ENCODE data around the gene TAL1.

Gene TAL1

GRCh38 chr1:47233186-47233585 is 1.2 kb upstream of the TAL1 start:
- no peak overlapping the region for H2AK5ac ChIP-seq (ENCODE audit: low read length, severe bottlenecking)
- H3K4ac ChIP-seq (ENCODE audit: low read depth in 1 of 2, low read length in 2 of 2) = no peak overlapping the region
- H2BK12ac ChIP-seq (ENCODE audit: low read length in 2 of 2) = no peak overlapping the region
- no peak overlapping the region for H4K8ac ChIP-seq (ENCODE audit: low read length)
- no peak for DNase-seq
- no peak overlapping the region for H3K23ac ChIP-seq (ENCODE audit: low read length in 2 of 2)
- no peak overlapping the region for H3K27ac ChIP-seq (ENCODE audit: low read length, poor library complexity, severe bottlenecking)
- H3K9me3 ChIP-seq (ENCODE audit: control insufficient read depth, low read length) = peaks cover 6% of the 10 kb centered on the region
- H2BK5ac ChIP-seq (ENCODE audit: low read depth, low read length, poor library complexity, severe bottlenecking) = no peak overlapping the region
- no peaks in the 10 kb centered on the region for H3K79me1 ChIP-seq (replicated peaks; ENCODE audit: low read length, poor library complexity, severe bottlenecking)
- no peak overlapping the region for H4K91ac ChIP-seq (ENCODE audit: low read length)
- H2BK120ac ChIP-seq (ENCODE audit: low read depth, low read length) = no peak overlapping the region
- H3K9ac ChIP-seq (ENCODE audit: low read length) = no peak overlapping the region
- peaks cover 82 to 84% of the 10 kb centered on the region in 2 experiments for H3K27me3 ChIP-seq (ENCODE audit: control insufficient read depth in 1 of 2, insufficient read depth in 1 of 2, low read length in 2 of 2)
- no peak overlapping the region for H3K18ac ChIP-seq (ENCODE audit: low read depth in 1 of 2, low read length in 2 of 2)
- no peak overlapping the region for H3K4me2 ChIP-seq (ENCODE audit: low read length, poor library complexity, severe bottlenecking)
- 74% methylated on average over 6 of the region's 6 CpGs for WGBS
- no peak overlapping the region for H2AFZ ChIP-seq (ENCODE audit: low read depth, low read length)
- no peak overlapping the region for H3K14ac ChIP-seq (ENCODE audit: low read length in 2 of 2)
- no peak overlapping the region for H2BK15ac ChIP-seq (ENCODE audit: low read depth, poor library complexity, severe bottlenecking)
- peaks cover 22% of the 10 kb centered on the region for H3K4me1 ChIP-seq (ENCODE audit: control insufficient read depth, insufficient read depth, low read depth, low read length)
- no peaks in the 10 kb centered on the region for H3K36me3 ChIP-seq (ENCODE audit: control insufficient read depth in 1 of 2, insufficient read depth in 2 of 2, low read depth in 1 of 2, low read length in 2 of 2)
- no peak overlapping the region for H3K4me3 ChIP-seq (ENCODE audit: insufficient read depth in 1 of 2, low read depth in 1 of 2, low read length in 2 of 2)

GRCh38 chr1:47231301-47232186 is 481 bp downstream of the TAL1 start:
- peak overlapping the region in 1 of 2 experiments; percentile 27 for H3K4me3 ChIP-seq (ENCODE audit: insufficient read depth in 1 of 2, low read depth in 1 of 2, low read length in 2 of 2)
- peaks cover 93 to 95% of the 10 kb centered on the region in 2 experiments for H3K27me3 ChIP-seq (ENCODE audit: control insufficient read depth in 1 of 2, insufficient read depth in 1 of 2, low read length in 2 of 2)
- H3K4ac ChIP-seq (ENCODE audit: low read depth in 1 of 2, low read length in 2 of 2) = no peak overlapping the region
- H2AK5ac ChIP-seq (ENCODE audit: low read length, severe bottlenecking) = peak overlapping the region; percentile 14
- no peak overlapping the region for H3K27ac ChIP-seq (ENCODE audit: low read length, poor library complexity, severe bottlenecking)
- no peak overlapping the region for H2BK12ac ChIP-seq (ENCODE audit: low read length in 2 of 2)
- H3K23ac ChIP-seq (ENCODE audit: low read length in 2 of 2) = peak overlapping the region in 1 of 2 experiments; percentile 95
- no peak overlapping the region for H3K9ac ChIP-seq (ENCODE audit: low read length)
- no peak overlapping the region for H2BK5ac ChIP-seq (ENCODE audit: low read depth, low read length, poor library complexity, severe bottlenecking)
- peaks cover 6% of the 10 kb centered on the region for H3K9me3 ChIP-seq (ENCODE audit: control insufficient read depth, low read length)
- H4K91ac ChIP-seq (ENCODE audit: low read length) = no peak overlapping the region
- peaks cover 22% of the 10 kb centered on the region for H3K4me1 ChIP-seq (ENCODE audit: control insufficient read depth, insufficient read depth, low read depth, low read length)
- H3K4me2 ChIP-seq (ENCODE audit: low read length, poor library complexity, severe bottlenecking) = peak overlapping the region; percentile 58
- no peak overlapping the region for H2AFZ ChIP-seq (ENCODE audit: low read depth, low read length)
- WGBS = under 1% methylated on average over 52 of the region's 62 CpGs
- H3K14ac ChIP-seq (ENCODE audit: low read length in 2 of 2) = no peak overlapping the region
- H3K79me1 ChIP-seq (replicated peaks; ENCODE audit: low read length, poor library complexity, severe bottlenecking) = no peaks in the 10 kb centered on the region
- no peak overlapping the region for H2BK15ac ChIP-seq (ENCODE audit: low read depth, poor library complexity, severe bottlenecking)
- peak overlapping the region in 1 of 2 experiments; percentile 28 for H3K18ac ChIP-seq (ENCODE audit: low read depth in 1 of 2, low read length in 2 of 2)
- H3K36me3 ChIP-seq (ENCODE audit: control insufficient read depth in 1 of 2, insufficient read depth in 2 of 2, low read depth in 1 of 2, low read length in 2 of 2) = no peaks in the 10 kb centered on the region
- no peak overlapping the region for H2BK120ac ChIP-seq (ENCODE audit: low read depth, low read length)
- peak; percentile 70 for DNase-seq
- no peak overlapping the region for H4K8ac ChIP-seq (ENCODE audit: low read length)

GRCh38 chr1:47230692-47231300 is 1.2 kb downstream of the TAL1 start:
- Histone ChIP-seq H2AFZ (ENCODE audit: low read depth, low read length) (no peak overlapping the region), H3K18ac (ENCODE audit: low read depth in 1 of 2, low read length in 2 of 2) (no peak overlapping the region), H3K4me3 (ENCODE audit: insufficient read depth in 1 of 2, low read depth in 1 of 2, low read length in 2 of 2) (no peak overlapping the region), H3K14ac (ENCODE audit: low read length in 2 of 2) (no peak overlapping the region), H2BK15ac (ENCODE audit: low read depth, poor library complexity, severe bottlenecking) (peak overlapping the region; percentile 61), H2BK5ac (ENCODE audit: low read depth, low read length, poor library complexity, severe bottlenecking) (no peak overlapping the region), H4K8ac (ENCODE audit: low read length) (no peak overlapping the region), H3K4ac (ENCODE audit: low read depth in 1 of 2, low read length in 2 of 2) (no peak overlapping the region), H2BK120ac (ENCODE audit: low read depth, low read length) (no peak overlapping the region), H3K79me1 (replicated peaks; ENCODE audit: low read length, poor library complexity, severe bottlenecking) (no peaks in the 10 kb centered on the region), H3K4me1 (ENCODE audit: control insufficient read depth, insufficient read depth, low read depth, low read length) (peaks cover 28% of the 10 kb centered on the region), H3K23ac (ENCODE audit: low read length in 2 of 2) (no peak overlapping the region), H3K9ac (ENCODE audit: low read length) (no peak overlapping the region), H3K27me3 (ENCODE audit: control insufficient read depth in 1 of 2, insufficient read depth in 1 of 2, low read length in 2 of 2) (peaks cover 95 to 99% of the 10 kb centered on the region in 2 experiments), H2BK12ac (ENCODE audit: low read length in 2 of 2) (no peak overlapping the region), H3K4me2 (ENCODE audit: low read length, poor library complexity, severe bottlenecking) (no peak overlapping the region), H3K9me3 (ENCODE audit: control insufficient read depth, low read length) (peaks cover 6% of the 10 kb centered on the region), H3K36me3 (ENCODE audit: control insufficient read depth in 1 of 2, insufficient read depth in 2 of 2, low read depth in 1 of 2, low read length in 2 of 2) (no peaks in the 10 kb centered on the region), H3K27ac (ENCODE audit: low read length, poor library complexity, severe bottlenecking) (no peak overlapping the region), H2AK5ac (ENCODE audit: low read length, severe bottlenecking) (no peak overlapping the region), H4K91ac (ENCODE audit: low read length) (no peak overlapping the region)
- under 1% methylated on average over 43 of the region's 44 CpGs for WGBS
- DNase-seq = no peak

Data from mesenchymal stem cell (in vitro differentiated cells and primary cell).